ENCODE results near the gene GCFC2. TPM values are rescaled to one million over a fixed set of nuclear protein-coding genes. Genes with fewer than 3 reads are reported as not detected.

Gene GCFC2
- polyA plus RNA-seq, 3 donors, result 5.5 to 10.9 (median 9.0) TPM

DNA sequence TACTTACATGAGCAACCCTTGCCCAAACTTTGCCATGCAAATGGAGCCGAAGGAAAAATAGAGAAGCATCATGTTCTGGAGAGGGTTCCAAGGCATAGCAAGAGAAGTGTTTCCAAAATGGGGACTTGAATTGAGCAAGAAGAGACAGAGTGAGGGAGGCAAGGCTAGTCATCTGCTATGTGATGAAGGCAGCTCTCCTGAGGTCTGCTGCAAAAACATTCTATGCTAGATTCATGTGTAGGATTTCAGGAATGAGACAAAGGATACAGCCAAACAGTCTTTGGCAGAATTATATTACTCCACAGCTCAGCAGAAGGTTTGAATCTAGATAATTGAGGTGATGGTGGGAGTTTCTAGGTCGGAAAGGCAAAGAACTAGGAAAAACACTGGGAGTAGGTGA lies 88.2 kb downstream of the GCFC2 start:
- no peak overlapping the region for H3K4me2 ChIP-seq (replicated peaks; ENCODE audit: extremely low read depth, low read length, poor library complexity, severe bottlenecking)
- H3K27me3 Mint-ChIP-seq (ENCODE audit: low read depth in 3 of 3), result peaks cover 9 to 10% (median 10%) of the 10 kb centered on the region in 3 donors
- H3K27me3 ChIP-seq (ENCODE audit: control insufficient read depth in 2 of 2, insufficient read depth in 2 of 2, low read length in 2 of 2), result peaks cover 0 to 2% of the 10 kb centered on the region in 2 donors
- intact Hi-C loops (cut with micrococcal nuclease), result no loop called here
- no peak for DNase-seq
- WGBS (ENCODE audit: insufficient coverage), result 43% methylated on average over 1 of the region's 2 CpGs
- no peak overlapping the region for H3K9ac ChIP-seq (ENCODE audit: insufficient read depth, low read length, poor library complexity, severe bottlenecking)
- no peaks in the 10 kb centered on the region for H3K36me3 ChIP-seq (replicated peaks in 1 of 2; ENCODE audit: control insufficient read depth in 1 of 2, insufficient read depth in 2 of 2, low read length in 2 of 2)
- no peaks in the 10 kb centered on the region for H3K9me3 ChIP-seq (replicated peaks in 1 of 2; ENCODE audit: control insufficient read depth in 1 of 2, insufficient read depth in 1 of 2, low read length in 2 of 2)
- no peaks in the 10 kb centered on the region for H3K4me1 Mint-ChIP-seq
- no peak overlapping the region for H3K27ac ChIP-seq (ENCODE audit: low read depth in 1 of 2, low read length in 2 of 2)
- no peaks in the 10 kb centered on the region for H3K36me3 Mint-ChIP-seq
- no peaks in the 10 kb centered on the region for H4K20me1 ChIP-seq (ENCODE audit: insufficient read depth, low read length)
- H3K4me3 Mint-ChIP-seq, result no peak overlapping the region
- no peak overlapping the region for H2AFZ ChIP-seq (ENCODE audit: insufficient read depth, low read depth, low read length, poor library complexity, severe bottlenecking)
- no peaks in the 10 kb centered on the region for H3K79me2 ChIP-seq (ENCODE audit: insufficient read depth, low read length)
- TF ChIP-seq, protein P1, sequence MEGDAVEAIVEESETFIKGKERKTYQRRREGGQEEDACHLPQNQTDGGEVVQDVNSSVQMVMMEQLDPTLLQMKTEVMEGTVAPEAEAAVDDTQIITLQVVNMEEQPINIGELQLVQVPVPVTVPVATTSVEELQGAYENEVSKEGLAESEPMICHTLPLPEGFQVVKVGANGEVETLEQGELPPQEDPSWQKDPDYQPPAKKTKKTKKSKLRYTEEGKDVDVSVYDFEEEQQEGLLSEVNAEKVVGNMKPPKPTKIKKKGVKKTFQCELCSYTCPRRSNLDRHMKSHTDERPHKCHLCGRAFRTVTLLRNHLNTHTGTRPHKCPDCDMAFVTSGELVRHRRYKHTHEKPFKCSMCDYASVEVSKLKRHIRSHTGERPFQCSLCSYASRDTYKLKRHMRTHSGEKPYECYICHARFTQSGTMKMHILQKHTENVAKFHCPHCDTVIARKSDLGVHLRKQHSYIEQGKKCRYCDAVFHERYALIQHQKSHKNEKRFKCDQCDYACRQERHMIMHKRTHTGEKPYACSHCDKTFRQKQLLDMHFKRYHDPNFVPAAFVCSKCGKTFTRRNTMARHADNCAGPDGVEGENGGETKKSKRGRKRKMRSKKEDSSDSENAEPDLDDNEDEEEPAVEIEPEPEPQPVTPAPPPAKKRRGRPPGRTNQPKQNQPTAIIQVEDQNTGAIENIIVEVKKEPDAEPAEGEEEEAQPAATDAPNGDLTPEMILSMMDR (IDR thresholded peaks at IDR 0.05), result no peak
- no peaks in the 10 kb centered on the region for H3K4me1 ChIP-seq (ENCODE audit: control insufficient read depth in 1 of 2, insufficient read depth in 2 of 2, low read length in 2 of 2)
- no peak overlapping the region for H3K27ac Mint-ChIP-seq
- H3K9me3 Mint-ChIP-seq, result peaks cover 0 to 3% (median 0%) of the 10 kb centered on the region in 7 donors
- H3K4me3 ChIP-seq (replicated peaks in 1 of 3; ENCODE audit: low read depth in 2 of 3, low read length in 3 of 3), result no peak overlapping the region

DNA sequence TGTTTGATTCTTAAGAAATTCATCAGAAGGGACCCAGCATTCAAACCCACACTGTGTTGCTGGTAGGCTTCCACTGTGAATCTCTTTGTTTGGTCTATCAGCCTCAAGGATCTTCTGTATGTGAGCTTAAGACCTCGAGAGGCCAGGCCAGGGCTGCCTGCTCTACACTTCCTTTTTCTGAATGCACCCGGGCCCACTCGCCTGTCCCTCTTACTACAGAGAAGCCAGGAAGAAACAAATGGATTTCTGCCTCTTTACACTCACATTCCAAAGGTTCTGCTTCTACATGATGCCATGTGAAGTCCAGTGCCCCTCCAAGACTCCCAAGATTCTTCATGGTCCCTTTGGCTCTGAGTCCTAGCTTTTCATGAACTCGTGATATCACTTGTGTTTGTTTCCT lies 89.5 kb downstream of the GCFC2 start:
- Mint-ChIP-seq H3K4me3 (no peak overlapping the region), H3K36me3 (no peaks in the 10 kb centered on the region), H3K4me1 (no peaks in the 10 kb centered on the region), H3K27me3 (ENCODE audit: low read depth in 3 of 3) (peaks cover 7 to 14% (median 8%) of the 10 kb centered on the region in 3 donors), H3K27ac (no peak overlapping the region), H3K9me3 (peaks cover 0 to 3% (median 0%) of the 10 kb centered on the region in 7 donors)
- no peaks in the 10 kb centered on the region for H3K79me2 ChIP-seq (ENCODE audit: insufficient read depth, low read length)
- DNase-seq, result no peak
- no peaks in the 10 kb centered on the region for H3K4me1 ChIP-seq (ENCODE audit: control insufficient read depth in 1 of 2, insufficient read depth in 2 of 2, low read length in 2 of 2)
- no peak overlapping the region for H3K9ac ChIP-seq (ENCODE audit: insufficient read depth, low read length, poor library complexity, severe bottlenecking)
- TF ChIP-seq, protein P1 (IDR thresholded peaks at IDR 0.05), result no peak
- H3K27ac ChIP-seq (ENCODE audit: low read depth in 1 of 2, low read length in 2 of 2), result no peak overlapping the region
- no peak overlapping the region for H2AFZ ChIP-seq (ENCODE audit: insufficient read depth, low read depth, low read length, poor library complexity, severe bottlenecking)
- H3K27me3 ChIP-seq (ENCODE audit: control insufficient read depth in 2 of 2, insufficient read depth in 2 of 2, low read length in 2 of 2), result peaks cover 0 to 2% of the 10 kb centered on the region in 2 donors
- H4K20me1 ChIP-seq (ENCODE audit: insufficient read depth, low read length), result no peaks in the 10 kb centered on the region
- intact Hi-C loops (cut with micrococcal nuclease), result no loop called here
- no peak overlapping the region for H3K4me3 ChIP-seq (replicated peaks in 1 of 3; ENCODE audit: low read depth in 2 of 3, low read length in 3 of 3)
- no peaks in the 10 kb centered on the region for H3K36me3 ChIP-seq (replicated peaks in 1 of 2; ENCODE audit: control insufficient read depth in 1 of 2, insufficient read depth in 2 of 2, low read length in 2 of 2)
- 60% methylated on average over 3 of the region's 4 CpGs for WGBS (ENCODE audit: insufficient coverage)
- no peak overlapping the region for H3K4me2 ChIP-seq (replicated peaks; ENCODE audit: extremely low read depth, low read length, poor library complexity, severe bottlenecking)
- H3K9me3 ChIP-seq (replicated peaks in 1 of 2; ENCODE audit: control insufficient read depth in 1 of 2, insufficient read depth in 1 of 2, low read length in 2 of 2), result no peaks in the 10 kb centered on the region

Data from CD14-positive monocyte (primary cell).